GM11168 (cell line): ENCODE data around the gene WBP1.
"Not testable (repeated sequence)": the region's sequence is repeated elsewhere in the genome, so short reads cannot be mapped to it uniquely, and the experiment has no call there.

Experiments used
- in situ Hi-C: fragments of 300-500 bp; cut with MboI; formaldehyde crosslinking; loops from one replicate; pipeline ENCODE4 v1.12.0; 2022; ENCODE audit warnings: low sequenced_read_pairs; ENCODE audit not compliant: unreplicated experiment

Gene WBP1

DNA sequence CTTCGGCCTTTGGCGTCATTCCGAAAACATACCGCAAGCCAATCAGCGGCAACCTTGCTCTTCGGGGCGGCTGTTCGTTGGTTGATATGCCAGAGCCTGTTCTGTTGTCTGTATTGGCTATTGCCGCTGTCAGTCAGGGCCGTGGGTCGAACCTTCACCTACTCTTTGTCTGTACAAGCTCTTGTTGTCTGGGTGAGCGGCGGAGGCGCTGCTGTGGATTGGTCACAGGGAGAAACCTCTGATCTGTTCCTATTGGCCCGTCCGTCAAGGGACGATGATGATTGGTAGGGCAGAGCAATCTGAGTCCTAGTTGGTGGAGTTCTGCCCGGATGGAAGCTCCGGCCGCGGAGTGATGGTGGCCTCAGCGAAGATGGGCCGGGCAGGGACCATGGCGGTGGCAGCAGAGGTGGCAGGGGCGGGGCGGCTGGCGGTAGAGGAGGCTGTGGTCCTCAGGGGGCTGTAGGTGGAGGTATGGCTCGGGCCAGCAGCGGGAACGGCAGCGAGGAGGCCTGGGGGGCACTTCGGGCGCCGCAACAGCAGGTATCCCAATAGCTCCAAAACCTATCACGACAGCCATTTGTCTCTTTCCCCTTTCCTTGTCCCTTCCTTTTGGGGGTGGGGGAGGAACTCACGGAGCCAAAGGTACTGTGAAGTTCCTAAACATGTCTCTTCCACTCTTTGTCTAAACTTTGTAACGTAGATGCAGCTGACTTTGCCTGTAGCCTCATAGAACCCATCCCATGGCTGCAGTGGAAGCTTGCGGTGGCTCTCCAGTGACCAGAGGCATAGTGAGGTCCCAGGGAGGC lies at the start of gene WBP1:
WBP1 (plus strand) TSS at position 307 of the 806 bp plus-strand sequence; CDS start at position 472, 165 bp downstream.
- in situ Hi-C loops = no loop called here

DNA sequence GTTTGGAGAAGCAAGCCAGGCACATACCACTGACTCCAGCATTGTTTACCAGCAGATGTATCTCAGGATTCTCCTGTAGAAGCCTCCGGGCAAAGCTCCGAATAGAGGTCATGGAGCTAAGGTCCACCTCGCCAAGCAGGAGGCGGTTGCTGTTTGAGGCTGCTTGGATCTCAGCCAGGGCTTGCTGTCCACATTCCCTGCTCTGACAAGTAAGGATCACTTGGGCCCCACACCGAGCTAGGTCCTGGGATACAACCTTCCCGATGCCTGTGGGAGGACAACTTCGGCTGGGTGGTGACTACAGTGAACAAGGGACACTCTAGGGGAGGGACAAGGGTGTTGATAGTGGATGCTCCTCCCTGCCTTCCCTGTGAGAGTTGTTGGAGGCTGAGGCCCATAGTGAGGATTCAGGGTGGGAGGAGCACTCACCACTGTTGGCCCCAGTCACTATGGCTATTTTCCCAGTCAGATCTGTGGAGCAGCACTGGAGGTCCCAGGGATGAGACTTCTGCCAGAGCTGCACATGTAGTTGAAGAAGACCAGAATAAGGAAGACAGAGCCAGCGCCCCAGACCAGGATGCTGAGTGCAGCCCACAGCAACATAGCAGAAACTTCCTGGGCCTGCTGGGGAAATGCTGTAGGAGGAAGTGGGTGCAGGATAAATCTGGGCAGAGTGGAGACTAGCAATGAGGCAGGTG lies 45.1 kb upstream of the WBP1 start:
- in situ Hi-C loops = no loop called here

- in situ Hi-C loops = no loop called here
Measured at GRCh38 chr2:74414441-74414840, 43.8 kb upstream of the WBP1 start.

DNA sequence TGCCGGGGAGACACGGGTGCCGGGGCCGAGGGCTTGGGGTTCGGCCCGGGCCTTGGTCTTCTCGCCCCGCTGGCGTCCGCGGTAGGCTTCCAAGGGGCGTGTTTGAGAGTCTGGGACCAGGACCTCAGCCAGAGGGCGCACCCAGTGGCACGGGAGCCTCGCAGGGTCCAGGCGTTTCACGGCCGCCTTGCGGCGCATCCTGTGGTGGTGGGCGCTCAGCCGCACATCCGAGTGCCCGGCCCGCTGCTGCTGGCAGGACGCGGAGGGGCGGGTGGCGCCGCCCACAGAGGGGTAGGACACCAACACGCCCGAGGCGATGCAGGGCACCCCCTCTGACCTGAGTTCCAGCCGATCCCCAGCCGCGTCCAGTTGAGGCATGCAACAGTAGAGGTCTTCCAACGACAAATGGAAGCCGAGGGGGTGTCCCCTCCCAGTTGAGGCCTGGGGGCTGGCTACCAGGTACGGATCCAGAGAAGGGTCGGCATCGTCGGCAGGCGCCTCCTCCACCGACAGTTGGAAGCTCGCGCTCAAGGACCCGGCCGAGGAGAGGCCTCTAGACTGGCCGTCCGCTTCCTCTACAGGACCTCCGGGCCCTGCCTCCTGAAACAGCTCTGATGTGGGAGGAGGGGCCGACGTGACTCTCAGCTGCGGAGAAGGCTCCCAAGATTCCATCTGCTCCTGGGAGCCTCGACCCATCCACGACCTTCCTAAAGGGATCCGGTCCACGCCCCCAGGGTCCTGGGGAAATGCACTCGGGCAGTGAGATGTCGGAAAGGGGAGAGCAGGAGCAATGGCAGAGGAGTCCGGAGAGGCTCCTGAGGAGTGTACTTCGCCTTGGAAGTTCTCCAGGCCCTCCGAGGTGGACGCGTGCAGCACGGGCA lies 43.1 kb upstream of the WBP1 start:
- in situ Hi-C loops = no loop called here

DNA sequence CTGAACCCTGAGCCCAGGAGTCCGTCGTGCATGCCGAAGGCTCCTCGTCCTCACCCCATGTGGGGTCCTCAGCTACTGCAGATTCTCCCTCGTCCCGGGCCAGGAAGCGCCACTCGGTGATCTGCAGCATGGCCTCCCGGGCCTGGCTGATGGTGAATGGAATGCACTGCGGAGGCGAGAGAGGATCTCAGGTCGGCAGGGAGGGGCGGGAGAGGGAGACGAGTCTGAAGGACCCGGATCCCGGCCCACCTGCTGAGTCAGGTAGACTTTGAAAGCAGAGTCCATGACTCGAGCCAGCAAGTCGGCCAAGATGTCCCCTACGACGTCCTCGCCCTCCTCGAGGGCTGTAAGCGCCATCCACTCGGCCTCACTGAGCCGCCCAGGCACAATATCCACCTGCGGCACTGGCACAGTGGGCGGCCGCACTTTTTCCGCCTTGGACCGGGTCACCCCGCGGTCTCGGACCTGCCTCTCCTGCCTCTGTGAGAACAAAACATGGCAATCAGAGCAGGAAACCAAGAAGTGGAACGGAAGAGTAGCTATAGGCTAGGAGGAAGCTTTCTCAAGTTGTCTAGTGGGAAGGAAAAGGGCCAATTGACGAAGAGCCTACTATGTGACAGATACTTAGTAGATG lies 42.4 kb upstream of the WBP1 start:
- in situ Hi-C loops = no loop called here

GRCh38 chr2:74416778-74417177 lies 41.5 kb upstream of the WBP1 start:
- in situ Hi-C loops = no loop called here

- in situ Hi-C loops = no loop called here
Measured at GRCh38 chr2:74417197-74417596, 41.0 kb upstream of the WBP1 start.

- in situ Hi-C loops = no loop called here
Measured at GRCh38 chr2:74417763-74418162, 40.5 kb upstream of the WBP1 start.

DNA sequence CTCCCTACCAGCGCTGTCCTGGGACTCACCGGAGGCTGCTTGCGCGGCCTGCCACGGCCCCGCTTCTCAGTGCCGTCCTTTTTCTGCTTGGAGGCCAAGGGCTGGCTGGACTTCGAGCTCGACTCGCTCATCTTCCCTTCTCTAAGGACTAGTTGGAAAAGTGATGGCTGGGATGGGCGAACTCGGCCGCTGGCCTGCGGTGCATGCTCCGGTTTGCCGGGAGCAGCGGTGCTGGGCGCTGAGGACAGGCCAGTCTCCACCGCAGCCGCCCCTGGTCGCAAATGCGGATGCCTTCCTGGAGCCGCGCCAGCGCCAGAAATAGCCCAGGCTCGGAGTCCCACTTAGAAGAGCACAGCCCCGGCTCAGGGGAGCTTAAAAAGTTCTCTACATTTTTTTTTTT lies 39.9 kb upstream of the WBP1 start:
- in situ Hi-C loops = no loop called here

DNA sequence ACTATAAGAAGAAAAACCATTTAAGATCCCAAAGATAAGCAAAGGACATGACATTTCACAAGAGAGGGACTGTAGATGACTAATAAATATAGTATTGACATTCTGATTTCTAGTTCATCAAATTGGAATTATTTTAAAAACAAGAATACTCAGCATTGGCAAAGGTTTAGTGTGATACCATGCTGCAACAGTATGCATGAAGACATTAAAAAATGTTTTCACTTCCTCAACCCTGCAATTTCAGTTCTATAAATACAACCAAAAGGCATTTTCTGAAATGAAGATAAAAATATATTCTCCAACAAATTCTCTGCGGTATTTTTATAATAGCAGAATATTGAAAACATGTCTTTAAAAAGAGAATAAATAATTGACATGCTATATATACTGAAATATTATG lies 38.9 kb upstream of the WBP1 start:
- in situ Hi-C loops = no loop called here

DNA sequence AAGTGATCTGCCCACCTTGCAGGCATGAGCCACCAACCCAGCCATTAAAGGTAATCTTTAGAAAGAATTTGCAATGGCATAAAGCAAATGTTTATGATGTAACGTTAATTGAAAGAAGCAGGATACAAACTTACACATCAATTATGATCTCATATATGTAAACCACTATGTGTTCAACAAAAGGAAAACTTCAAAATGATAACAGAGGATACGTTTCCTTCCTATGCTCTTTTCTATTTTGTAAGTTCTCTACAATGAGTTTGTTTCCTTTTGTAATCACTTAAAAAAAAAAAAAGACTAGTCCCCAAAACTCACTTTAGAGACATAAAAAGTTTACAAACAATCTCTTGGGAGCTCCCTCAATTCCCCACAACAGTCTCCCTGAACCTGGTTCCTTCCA lies 38.2 kb upstream of the WBP1 start:
- in situ Hi-C loops = no loop called here

DNA sequence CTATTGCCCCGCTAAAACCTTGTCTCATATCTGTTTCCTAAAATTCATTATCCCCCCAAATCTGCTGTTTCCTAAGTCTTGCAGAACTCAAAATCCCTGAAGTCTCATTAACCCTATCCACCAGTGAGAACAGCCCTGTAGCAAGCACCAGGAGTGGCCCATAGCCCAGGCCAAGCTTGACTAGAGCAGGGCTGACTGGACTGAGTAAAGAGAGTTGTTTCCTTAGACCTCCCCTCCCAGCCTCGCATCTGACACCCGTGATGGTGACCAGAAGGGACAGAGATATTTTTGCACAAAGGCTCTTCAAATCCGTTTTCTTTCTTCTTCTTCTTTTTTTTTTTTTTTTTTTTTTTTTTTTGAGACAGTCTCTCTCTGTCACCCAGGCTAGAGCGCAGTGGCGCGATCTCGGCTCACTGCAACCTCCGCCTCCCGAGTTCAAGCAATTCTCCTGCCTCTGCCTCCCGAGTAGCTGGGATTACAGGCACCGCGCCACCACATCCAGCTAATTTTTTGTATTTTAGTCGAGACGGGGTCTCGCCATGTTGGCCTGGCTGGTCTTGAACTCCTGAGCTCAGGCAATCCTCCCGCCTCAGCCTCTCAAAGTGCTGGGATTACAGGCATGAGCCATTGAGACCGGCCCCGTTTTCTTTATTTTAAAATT lies 37.7 kb upstream of the WBP1 start:
- in situ Hi-C loops = not testable (repeated sequence)

DNA sequence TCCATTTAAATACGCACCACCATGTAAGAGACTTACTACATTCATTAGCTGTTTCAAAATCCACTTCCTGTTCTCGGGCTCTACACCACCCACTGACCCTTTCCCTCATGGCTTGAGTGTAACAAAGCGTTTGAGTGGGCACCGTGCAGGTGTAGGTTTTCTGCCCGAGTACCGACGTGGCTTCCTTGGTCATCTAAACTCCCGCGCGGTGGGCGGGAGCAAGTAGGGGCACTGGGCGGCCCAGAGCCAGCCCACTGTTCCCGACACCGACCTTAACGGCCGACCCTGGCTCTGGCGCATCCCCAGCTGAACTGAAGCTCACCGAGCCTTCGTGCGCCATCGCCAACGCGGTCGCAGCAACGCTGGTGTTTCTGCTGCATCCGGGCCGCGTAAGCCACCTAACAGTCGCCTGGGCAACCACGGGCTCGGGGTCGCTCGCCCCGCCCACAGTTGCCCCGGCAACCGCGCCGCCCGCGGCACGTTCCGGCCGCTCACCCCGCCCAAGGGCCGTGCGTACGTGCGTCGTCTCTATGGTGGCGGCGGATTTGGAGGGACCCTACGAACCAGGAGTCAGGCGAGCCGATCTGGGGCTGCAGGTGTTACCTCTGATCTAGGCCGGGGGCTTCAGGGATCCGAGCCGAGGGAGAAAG lies 36.9 kb upstream of the WBP1 start, which contains the start of the genes C2orf81 and WDR54:
C2orf81 (minus strand) TSS at position 399 of the 650 bp plus-strand sequence; CDS start at position 340, 59 bp downstream.
WDR54 (plus strand) TSS at position 510 of the 650 bp plus-strand sequence. CDS start 424 bp downstream, outside the sequence.
- in situ Hi-C loops = no loop called here

DNA sequence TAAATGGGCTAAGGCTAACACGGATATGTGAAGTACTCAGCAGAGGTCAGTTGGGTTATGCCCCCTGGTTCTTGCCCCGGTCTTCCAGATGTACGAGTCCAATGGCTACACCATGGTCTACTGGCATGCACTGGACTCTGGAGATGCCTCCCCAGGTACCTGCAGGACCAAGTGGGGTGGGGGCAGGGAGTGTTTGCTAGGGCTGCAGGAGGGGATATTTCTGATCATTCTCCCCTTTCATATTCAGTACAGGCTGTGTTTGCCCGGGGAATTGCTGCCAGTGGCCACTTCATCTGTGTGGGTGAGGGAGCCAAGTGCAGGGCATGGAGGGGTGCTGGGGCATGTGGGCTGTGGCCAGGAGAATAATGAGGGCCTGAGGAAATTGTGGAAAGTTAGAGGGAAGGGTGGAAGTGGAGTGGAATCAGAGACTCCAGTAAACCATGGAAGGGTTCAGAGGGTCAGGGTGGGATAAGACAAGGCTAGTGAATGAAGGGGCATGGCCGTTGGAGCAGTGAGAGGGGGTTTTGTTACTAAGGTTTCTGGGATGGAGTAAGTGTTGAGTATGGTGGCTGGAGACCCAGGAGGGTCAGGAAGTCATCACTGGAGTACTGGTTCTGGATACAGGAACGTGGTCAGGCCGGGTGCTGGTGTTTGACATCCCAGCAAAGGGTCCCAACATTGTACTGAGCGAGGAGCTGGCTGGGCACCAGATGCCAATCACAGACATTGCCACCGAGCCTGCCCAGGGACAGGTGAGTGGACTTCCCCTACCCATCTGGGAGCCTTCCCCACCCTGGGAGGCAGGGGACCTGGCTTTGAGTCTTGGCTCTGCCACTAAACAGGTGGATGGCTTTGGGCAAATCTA lies 34.8 kb upstream of the WBP1 start:
- in situ Hi-C loops = no loop called here

DNA sequence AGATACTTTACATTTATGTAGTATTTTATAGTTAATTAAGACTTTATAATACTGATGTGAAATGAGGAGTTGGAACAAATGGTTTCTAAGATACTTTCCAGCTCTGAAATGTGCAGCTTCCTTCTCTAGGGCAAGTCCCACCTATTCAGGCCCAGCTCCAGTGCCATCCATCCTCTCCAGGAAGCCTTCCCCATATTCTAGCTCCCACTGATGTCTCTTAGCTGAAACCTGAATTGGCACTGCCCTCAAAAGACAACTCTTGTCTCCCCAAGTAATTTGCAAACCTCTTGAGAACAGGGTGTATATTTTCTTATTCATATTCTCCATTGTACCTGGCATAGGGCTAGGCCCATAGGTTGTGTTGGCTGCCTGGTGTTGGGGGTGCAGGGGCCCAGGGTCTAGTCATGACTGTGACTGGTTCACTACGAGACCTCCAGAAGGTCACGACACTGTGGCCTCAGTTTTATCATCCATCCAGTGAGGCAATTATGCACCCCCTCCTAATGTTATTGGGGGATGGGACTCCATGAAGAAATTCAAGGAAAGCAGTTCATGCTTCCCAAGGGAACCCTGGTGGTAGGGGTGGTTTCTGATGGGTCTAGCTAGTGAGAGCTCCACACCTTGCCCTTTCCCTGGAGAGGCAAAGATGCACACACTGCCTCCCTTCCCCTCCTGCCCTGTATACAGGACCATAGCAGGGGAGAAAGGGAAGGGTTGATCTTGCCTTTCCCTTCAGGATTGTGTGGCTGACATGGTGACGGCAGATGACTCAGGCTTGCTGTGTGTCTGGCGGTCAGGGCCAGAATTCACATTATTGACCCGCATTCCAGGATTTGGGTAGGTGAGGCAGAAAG lies 33.9 kb upstream of the WBP1 start:
- in situ Hi-C loops = no loop called here

GRCh38 chr2:74424995-74425406 lies 33.2 kb upstream of the WBP1 start:
- in situ Hi-C loops = no loop called here

- in situ Hi-C loops = no loop called here
Measured at GRCh38 chr2:74425523-74425922, 32.7 kb upstream of the WBP1 start.
